HG03066 (cell line): ENCODE data around the gene GDF10.

Experiments
- ATAC-seq: cut with Tn5 transposase; IDR thresholded peaks from one replicate; pipeline ENCODE4 v1.9.1; 2021; ENCODE audit warnings: low read depth; ENCODE audit not compliant: unreplicated experiment

GDF10 gene

DNA sequence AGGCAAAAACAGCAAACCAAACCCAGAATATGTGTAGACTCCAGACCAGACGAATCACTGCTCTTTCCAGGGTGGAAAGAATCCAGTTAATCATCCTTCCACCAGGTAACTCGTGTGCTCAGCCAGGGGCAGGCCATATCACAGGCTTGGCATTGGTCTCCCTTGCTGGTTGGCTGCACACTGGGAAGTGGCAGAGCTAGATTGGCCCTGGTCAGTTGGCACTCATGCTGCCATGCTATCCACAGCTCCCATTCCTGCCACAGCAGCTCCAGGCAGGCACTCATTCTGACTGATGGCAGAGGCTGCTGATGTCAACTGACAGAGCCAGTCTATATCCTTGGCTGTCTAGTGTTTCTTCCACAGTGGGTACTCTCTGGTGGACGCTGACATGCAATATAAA, 9.7 kb upstream of the GDF10 start:
- ATAC-seq: no peak

DNA sequence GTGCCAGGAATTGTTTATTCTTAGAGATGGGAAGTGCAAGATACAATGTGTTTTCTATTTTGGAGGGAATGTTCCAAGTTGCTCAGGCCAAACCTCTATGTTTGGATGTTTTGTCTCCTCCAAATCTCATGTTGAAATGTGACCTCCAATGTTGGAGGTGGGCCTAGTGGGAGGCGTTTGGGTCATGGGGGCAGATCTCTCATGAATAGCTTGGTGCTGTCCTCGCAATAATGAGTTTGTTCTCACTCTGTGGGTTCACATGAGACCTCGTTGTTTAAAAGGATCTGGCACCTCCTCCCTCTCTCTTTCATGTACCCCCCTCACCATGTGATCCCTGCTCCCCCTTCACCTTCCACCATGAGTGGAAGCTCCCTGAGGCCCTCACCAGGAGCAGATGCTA, 8.3 kb upstream of the GDF10 start:
- no peak for ATAC-seq

DNA sequence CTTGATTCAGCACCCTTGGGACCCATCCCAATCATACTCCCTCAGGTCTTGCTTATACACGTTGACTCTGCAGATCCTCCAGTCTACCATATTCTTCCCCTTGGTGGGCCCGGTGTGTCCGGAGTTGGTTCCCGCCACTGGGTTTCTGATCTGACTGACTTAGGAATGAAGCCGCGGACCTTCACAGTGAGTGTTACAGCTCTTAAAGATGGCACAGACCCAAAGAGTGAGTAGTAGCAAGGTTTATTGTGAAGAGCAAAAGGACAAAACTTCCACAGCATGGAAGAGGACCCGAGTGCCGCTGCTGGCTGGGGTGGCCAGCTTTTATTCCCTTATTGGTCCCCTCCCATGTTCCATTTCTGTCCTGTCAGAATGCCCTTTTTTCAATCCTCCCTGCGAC, 5.9 kb upstream of the GDF10 start:
- ATAC-seq: no peak

DNA sequence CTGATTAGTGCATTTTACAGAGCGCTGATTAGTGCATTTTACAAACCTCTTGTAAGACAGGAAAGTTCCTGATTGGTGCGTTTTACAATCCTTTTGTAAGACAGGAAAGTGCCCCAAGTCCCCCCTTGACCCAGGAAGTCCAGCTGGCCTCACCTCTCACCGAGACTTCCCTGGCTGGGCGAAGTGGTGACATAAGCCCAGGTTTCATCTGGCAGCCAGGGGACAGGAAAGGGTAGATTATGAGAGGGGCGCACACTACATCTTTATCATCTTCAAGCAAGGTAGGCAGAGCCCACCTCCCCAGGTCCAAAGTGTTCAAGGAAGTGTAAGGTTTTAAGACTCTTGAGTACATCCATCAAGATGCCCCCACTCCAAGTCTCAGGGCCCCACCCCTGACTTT, 5.5 kb upstream of the GDF10 start:
- ATAC-seq: no peak

DNA sequence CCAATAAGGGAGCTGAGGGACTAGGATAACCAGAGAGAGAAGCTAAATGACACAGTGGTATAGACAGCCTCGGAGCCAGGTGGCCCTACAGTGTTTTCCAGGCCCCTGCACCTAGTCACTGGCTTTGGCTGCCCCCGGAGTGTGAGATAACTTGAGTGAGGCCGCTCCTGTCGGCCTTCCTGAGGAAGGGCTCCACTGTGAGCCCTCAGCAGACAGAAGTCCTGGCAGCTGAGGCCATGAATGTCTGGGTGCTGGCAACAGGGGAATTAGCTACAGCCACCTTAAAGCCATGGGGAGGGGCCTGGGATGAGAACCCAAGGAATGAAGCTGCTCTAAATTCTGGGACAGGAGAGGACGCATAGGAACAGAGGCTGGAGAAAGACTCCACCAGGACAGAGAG, 4.6 kb upstream of the GDF10 start:
- ATAC-seq: no peak

DNA sequence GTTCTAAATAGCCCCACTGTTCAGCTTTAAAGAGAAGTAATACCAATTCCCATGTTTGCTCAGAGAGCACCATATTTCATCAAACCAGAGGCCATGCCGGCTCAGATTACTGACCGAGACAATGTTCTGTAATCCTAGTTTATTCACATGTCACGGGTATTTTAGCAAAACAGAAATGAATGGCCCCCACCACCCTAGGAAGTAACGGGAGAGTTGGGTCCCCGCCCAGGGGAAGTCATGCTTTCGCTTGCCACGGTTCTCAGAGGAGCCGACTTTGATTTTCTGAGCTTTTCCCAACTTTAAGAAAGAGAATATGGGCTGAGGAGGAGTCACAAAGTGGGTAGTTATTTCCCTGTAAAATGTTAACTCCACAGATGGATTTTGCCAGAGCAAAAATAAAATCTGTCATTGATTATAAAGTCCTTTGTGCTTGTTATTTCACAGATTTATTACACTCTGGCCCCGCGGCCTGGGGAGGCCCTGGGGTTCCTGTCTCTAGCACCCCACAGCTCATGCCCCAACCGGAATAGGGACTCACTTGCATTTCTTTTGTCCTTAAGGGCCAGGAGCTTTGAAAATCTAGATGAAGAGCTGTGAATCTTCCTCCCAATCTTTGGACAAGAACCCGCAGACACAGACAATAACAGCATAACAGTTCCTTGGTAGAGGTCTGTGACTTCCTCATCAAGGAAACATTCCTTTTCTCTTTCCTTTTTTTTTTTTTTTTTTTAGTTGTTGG, 3.7 kb upstream of the GDF10 start:
- no peak for ATAC-seq

DNA sequence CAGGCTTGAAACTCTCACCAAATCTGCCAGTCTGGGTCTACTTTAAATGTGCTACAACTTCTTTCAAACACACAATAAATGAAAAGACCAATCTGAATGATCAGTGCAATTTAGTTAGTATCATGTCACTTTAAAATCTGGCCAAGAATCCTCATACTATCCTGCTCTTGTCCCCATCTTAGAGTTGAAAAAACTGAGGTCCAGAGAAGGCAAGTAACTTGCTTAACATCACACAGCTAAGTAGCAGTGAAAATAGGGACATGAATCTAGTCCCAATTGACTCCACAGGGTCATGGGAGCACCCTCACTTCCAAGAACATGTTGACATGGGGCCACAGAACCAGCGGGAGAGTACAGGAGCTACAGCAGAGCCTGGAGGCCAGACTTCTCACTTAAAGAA, 3.1 kb upstream of the GDF10 start:
- ATAC-seq: no peak

DNA sequence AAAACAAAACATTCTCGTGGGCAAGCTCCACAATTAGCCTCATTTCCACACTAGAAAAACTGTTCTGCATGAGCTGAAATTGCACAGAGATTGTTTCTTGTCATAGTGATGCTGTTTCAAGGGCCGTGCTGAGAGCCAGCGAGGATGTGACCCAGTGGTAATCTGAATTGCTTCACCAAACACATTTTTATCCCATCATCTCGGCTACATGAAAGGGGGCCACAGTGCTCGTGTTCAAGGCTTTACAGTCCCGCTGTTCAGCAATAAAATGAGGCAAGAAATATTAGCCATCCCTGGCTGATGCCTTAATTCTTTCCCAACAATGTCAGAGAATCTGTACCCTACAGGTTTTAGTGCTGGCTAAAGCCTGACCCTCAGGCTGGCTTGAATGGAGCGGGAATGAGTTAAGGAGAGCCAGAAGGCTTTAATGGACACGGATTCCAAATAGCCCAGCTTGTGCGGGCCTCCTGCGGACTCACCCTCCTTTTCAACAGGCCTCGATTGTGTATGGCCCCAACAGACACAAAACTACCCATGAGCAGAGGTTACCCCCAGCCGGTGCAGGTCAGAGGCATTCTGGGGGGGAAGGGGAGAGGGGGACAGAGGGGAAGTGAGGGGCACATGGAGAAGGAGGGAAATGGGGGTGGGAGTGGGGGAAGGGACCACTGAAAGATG, 2.0 kb upstream of the GDF10 start:
- no peak for ATAC-seq

DNA sequence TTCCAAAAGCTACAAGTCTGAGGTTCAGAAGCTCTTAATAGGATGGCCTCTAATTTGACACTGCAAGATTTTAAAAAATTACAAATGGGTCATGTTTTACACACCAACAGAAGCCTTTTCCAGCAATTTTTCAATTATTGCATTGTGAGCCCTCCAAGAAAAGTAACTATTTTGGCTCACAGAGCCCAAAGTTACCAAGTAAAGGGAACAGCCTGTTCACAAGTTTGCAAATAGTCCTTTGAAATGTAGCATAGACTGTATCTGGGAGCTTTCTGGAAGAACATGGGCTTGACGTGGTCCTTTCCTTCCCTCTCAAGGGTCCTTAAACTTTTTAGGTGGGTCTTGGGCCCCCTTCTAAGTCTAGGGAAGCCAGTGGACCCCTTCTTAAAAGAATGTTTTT, 1.3 kb upstream of the GDF10 start:
- ATAC-seq: no peak

DNA sequence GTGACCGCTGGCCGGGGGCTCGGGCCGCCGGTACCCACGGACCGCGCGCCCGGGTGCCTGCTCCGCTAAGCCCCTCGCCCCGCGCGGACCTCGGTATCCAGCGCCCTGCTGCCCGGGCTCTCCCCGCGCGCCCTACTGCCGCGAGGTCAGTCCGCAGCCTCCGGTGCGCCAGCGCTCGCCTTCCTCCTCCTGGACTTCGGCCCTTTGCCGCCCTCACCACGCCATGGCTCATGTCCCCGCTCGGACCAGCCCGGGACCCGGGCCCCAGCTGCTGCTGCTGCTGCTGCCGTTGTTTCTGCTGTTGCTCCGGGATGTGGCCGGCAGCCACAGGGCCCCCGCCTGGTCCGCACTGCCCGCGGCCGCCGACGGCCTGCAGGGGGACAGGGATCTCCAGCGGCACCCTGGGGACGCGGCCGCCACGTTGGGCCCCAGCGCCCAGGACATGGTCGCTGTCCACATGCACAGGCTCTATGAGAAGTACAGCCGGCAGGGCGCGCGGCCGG, 483 bp downstream of the GDF10 start:
- no peak for ATAC-seq

DNA sequence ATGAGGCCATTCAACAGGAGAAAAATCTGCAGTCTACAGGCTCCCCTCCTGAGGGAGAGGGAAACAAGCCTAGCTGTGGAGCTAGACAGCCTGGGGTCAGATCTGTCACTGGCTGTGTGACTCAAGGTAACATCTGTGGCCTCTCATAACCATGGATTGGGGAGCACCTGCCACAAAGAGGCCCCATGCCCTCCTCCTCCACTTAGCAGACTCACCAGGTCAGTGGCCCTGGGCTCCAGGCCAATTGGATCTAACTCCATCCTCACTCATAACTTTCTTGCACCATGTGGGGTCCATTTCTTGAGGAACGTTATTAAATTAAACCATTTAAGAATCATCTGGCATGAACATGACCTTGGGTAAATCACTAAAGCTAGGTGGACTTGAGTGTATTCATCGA, 1.8 kb downstream of the GDF10 start:
- no peak for ATAC-seq

DNA sequence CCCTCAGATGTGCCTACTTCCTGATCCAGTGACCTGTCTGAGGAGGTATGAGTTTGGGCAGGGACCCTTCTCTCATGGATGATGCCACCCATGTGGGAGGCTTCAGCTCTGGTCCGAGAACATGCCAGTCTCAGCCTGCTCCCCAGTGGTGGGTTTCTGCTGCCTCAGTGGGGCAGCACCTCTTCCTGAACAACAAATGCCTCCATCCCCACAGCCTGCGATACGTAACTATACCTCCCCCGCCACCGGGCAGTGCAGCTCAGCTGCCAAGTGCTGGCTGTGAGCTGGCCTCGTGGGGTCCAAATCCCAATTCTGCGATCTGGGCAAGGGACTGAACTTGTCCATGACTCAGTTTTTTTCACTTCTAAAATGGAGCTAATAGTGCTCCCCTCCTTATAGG, 3.1 kb downstream of the GDF10 start:
- ATAC-seq: no peak

DNA sequence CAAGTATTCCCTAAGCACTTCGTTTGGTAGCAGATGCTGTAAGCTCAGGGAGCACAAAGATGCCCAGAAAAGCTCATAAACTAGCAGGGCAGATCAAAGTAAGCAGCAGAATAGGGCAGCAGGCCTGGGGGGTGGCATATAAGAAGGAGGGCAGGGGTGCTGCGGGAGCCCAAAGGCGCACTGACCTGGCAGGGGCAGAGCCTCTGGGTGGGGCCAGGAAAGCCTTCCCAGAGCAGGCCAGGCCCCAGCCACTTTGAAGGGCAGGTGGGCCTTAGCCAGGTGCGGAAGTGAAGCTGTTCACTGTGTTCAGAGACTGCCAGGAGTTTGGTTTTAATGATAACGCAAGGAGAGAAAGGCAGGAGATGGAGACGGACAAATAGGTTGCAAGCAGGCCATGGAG, 3.9 kb downstream of the GDF10 start:
- ATAC-seq: no peak

DNA sequence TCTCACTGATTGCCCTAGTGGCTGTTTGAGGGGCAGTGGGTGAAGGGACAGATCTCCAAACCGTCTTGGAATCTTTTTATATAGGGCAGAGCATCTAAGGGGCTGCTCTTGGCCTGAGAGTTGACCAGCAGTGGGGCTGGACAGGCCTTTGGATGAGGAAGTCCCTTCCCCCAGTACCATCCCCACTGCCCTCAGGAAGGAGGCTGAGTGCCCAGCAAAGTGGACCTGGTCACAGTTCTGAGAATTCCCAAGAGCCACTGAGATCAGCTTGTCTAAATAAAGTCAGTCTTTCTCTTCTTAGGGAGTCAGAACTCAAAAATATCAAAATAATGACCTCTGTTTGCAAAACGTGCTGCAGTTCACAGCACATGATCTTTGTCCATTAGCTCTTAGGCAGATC, 5.6 kb downstream of the GDF10 start:
- ATAC-seq: no peak

DNA sequence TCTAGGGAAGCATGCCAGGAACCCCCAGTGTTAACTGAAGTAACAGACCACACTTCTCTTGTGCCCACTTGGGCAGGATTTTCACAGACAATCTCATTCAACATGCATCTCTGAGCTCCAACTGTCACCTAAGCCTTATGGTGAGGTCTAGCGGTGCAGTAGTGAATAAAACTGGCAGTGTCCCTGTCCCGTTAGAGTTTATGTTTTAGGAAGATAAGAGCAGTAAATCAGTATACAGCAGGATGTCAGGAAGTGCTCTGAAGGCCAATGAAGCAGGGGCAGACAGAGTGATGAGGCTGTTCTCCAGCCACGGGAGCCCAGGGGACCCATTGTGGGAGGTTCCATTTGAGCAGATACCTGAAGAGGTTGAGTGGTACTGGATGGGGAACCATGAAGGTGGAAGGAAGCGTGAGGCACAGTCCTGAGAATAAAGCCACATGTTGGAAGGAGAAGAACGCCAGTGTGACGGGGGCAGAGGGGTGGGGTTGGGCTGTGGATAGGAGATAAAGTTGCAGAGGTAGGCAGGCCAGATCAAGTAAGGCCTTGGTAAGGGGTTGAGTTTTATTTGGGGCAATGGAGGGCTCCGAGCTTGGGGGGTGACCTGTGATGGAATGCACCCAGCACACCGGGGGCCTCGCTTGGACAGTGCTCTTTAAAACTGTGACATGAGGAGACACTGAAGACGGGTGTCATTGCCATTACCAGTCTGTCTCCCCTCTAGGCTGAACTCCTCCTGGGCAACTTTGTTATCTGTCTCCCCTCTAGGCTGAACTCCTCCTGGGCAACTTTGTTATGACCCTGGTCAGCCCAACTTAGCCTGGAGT, 6.6 kb downstream of the GDF10 start:
- ATAC-seq: no peak

DNA sequence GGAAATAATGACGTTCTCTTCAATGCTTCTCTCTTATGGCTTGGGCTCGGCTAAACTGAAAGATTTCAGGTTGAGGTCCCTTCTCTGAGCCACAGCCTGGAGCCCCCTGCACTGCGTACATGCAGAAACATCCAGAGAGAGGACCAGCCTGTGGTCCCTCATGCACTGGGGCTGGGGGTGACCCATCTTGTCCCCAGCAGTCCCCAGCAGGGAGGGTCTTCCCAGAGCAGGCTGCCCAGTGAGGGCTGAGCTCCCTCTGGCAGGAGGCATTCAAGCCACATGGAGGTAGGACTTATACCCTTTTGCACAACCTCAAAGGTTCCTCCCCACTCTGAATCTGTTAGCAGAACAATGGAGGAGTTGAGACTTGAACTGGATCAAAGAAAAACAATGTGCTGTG, 7.4 kb downstream of the GDF10 start:
- ATAC-seq: no peak

DNA sequence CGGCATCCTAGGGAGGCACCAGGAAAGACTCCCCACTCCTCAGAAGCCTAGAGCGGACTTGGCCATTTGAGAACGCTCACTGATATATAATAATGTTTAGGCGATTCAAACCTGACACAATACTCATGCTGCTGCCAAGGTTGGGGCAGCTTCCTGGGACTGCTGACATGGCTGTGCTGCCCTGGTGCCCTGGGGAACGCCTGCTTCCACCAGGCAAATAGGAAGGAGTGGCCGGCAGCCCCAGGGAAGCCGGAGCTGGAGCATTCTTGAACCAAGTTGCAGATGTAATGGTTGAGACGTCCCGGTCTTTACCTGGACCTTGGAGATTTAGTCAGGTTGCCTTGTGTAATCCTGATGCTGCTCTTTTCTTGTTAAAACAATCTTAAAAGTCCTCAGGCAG, 8.8 kb downstream of the GDF10 start:
- no peak for ATAC-seq

DNA sequence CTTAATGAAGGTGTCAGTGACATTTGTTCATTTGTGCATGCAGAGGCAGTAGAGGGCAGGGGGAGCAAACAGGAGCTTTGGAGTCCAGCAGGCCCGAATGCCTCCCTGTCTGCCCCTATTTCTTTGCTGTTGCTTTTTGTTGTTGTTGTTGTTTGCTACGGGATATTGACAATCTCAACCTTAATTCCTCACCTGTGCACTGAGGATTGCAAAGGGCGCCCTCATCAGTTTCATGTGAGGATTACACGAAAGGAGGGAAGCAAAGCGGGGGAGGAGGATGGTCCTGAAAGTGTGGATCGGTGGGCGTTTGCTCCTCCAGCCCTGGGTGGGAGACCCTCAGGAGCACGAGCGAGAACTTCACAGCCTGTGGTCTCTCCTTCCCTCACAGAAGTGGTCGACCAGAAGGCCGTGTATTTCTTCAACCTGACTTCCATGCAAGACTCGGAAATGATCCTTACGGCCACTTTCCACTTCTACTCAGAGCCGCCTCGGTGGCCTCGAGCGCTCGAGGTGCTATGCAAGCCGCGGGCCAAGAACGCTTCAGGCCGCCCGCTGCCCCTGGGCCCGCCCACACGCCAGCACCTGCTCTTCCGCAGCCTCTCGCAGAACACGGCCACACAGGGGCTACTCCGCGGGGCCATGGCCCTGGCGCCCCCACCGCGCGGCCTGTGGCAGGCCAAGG, 9.6 kb downstream of the GDF10 start:
- ATAC-seq: no peak

DNA sequence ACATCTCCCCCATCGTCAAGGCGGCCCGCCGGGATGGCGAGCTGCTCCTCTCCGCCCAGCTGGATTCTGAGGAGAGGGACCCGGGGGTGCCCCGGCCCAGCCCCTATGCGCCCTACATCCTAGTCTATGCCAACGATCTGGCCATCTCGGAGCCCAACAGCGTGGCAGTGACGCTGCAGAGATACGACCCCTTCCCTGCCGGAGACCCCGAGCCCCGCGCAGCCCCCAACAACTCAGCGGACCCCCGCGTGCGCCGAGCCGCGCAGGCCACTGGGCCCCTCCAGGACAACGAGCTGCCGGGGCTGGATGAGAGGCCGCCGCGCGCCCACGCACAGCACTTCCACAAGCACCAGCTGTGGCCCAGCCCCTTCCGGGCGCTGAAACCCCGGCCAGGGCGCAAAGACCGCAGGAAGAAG, 10.1 kb downstream of the GDF10 start:
- no peak for ATAC-seq

DNA sequence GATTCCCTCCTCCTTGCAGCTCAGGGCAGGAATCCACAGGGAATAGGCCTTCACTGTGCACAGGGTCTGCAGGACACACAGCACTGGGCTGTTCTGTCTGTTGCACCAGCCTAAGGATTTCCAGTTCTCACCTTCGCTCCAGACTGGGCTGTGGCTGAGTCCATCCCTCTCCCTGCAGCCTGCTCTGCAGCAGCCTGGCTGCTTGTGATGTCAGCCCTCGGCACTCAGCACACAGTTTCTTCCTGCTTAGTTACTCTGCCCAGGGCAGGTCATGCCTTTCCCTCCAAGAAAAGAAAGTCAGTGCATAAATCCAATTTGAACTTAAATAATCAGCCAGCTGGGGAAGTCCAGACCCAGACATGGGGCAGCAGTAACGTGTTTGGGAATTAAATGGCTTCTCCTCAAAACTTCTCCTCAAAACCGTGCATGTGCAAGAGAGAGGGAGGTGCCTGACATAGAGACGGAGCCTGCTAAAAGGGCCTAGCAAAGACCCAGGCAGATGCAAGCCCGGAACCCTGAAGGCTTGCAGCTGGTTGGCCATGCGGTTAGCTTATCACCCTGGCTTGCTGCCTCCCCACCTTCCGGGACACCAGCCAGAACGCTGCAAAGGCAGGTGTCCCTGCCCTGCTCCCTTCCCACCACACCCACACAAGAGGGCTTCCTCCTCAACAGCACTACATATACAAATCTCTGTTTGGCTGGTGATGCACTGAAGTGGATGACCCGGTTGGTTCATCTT, 11.4 kb downstream of the GDF10 start:
- ATAC-seq: no peak
